Thoracic aorta (tissue), 2 donors: ENCODE measurements around the gene TPM3. TPM values are rescaled to one million over a fixed set of nuclear protein-coding genes. Genes with fewer than 3 reads are reported as not detected.

Experiments used
- ATAC-seq: fragments of 150-250 bp; one replicate; pipeline ENCODE4 v1.8.0; 2017; ENCODE audit warnings: low read depth; ENCODE audit not compliant: insufficient number of reproducible peaks, low FRiP score
- DNase-seq: peaks from one replicate; pipeline ENCODE4 v3.0.0-alpha.2; 2020; ENCODE audit warnings: low spot score
- H3K27ac ChIP-seq, 2 donors: fragments of 200-600 bp; sonication (generic); 1 replicate in 1 of 2; 2 replicates in 1 of 2; pipeline ENCODE4 v1.5.1; 2016; ENCODE audit warnings: mild to moderate bottlenecking in 2 of 2, moderate library complexity in 2 of 2
- H3K27me3 ChIP-seq: fragments of 200-600 bp; sonication (generic); replicated peaks from 2 replicates; pipeline ENCODE4 v1.6.0; 2016; ENCODE audit warnings: mild to moderate bottlenecking; ENCODE audit not compliant: insufficient read depth
- H3K36me3 ChIP-seq: fragments of 200-600 bp; sonication (generic); one replicate; pipeline ENCODE4 v1.5.1; 2016
- H3K4me1 ChIP-seq, 2 donors: fragments of 200-600 bp; sonication (generic); 1 replicate in 1 of 2; 2 replicates in 1 of 2; pipeline versions ENCODE4 v1.5.1 to v1.6.0; 2016; ENCODE audit warnings: low read depth in 2 of 2, mild to moderate bottlenecking in 1 of 2; ENCODE audit not compliant: control insufficient read depth in 1 of 2
- H3K4me3 ChIP-seq: fragments of 200-600 bp; sonication (generic); 2 replicates; pipeline ENCODE4 v1.5.1; 2016; ENCODE audit warnings: mild to moderate bottlenecking
- H3K9me3 ChIP-seq: fragments of 200-600 bp; sonication (generic); 2 replicates; pipeline ENCODE4 v1.5.1; 2016
- CTCF ChIP-seq: fragments of 200-600 bp; sonication (generic); IDR thresholded peaks from one replicate; pipeline ENCODE4 v1.5.1; 2019; ENCODE audit warnings: antibody characterized with exemption
- total RNA-seq, 2 donors: library from RNA; depleted of rRNA; stranded (reverse); fragments of >200 nt; gene quantifications; one replicate each; pipeline versions ENCODE4 v1.1.0 to v1.2.3, GENCODE V29; 2016

TPM3 gene
- total RNA-seq, 2 donors from 2014 or later: 146 to 331 TPM

- Histone ChIP-seq H3K4me1 (peaks cover 0 to 18% of the 10 kb centered on the region in 2 donors), H3K27ac (no peak overlapping the region), H3K9me3 (no peaks in the 10 kb centered on the region), H3K4me3 (no peak overlapping the region), H3K36me3 (no peaks in the 10 kb centered on the region), H3K27me3 (no peaks in the 10 kb centered on the region)
- no peak for ATAC-seq
- TF ChIP-seq CTCF: no peak
- DNase-seq: no peak
These were observed 1.4 kb downstream of the TPM3 start for GRCh38 chr1:154190550-154190949.

DNA sequence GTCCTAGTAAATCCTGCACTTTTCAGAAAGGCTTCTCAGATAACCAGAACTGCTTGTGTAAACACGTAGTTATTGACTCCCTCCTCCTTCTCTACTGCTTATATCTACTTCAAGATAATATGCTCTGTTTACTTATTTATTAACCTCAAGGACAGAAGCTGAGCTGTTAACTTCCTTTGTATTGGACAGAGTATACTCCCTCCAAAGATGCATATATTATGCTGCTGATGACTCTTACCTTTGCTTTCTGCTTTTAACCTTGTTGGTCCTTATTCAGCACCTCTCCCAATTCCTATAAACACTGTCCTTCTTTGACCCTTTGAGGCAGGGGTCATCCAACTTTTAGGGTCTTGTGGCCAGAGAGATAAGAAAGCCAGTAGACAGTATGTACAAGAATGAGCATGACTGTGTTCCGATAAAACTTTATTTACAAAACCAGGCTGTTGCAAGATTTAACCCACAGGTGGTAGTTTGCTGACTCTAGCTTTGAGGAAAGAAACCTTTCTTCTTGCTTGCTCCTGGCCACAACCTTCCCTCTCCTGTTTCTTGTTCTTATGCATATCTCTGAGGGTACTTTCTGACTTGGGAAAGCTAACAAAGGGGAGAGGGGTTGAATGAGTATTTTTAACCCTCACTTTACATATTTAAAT lies 4.9 kb downstream of the TPM3 start:
- no peak overlapping the region for H3K27ac ChIP-seq
- ATAC-seq (no peak), DNase-seq (no peak)
- no peak for TF ChIP-seq CTCF
- no peaks in the 10 kb centered on the region for H3K9me3 ChIP-seq
- H3K4me3 ChIP-seq: no peak overlapping the region
- H3K4me1 ChIP-seq: peaks cover 3 to 18% of the 10 kb centered on the region in 2 donors
- no peaks in the 10 kb centered on the region for H3K36me3 ChIP-seq
- no peaks in the 10 kb centered on the region for H3K27me3 ChIP-seq

DNA sequence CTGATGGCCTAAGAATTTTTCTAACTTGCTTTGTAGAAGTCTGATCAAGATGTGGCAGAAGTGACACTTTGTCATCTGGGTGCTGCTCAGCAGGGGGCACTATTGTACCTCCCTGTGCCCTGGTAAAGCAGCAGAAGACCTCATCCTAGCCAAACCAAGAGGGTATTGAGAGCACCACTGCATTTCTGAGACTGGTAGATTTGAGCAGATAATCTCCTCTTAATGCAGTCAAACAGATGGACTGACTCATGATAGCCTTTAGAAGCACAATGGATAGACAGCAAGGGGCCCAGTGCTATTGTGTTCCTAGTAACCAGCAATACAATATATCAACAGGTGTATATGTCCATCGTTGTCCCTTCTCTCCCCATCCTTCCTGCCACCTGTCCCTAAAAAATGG lies 5.7 kb downstream of the TPM3 start:
- no peaks in the 10 kb centered on the region for H3K27me3 ChIP-seq
- H3K4me1 ChIP-seq: peaks cover 7 to 23% of the 10 kb centered on the region in 2 donors
- no peak overlapping the region for H3K27ac ChIP-seq
- no peaks in the 10 kb centered on the region for H3K36me3 ChIP-seq
- H3K9me3 ChIP-seq: no peaks in the 10 kb centered on the region
- ATAC-seq: no peak
- DNase-seq: no peak
- H3K4me3 ChIP-seq: no peak overlapping the region
- TF ChIP-seq CTCF: no peak

DNA sequence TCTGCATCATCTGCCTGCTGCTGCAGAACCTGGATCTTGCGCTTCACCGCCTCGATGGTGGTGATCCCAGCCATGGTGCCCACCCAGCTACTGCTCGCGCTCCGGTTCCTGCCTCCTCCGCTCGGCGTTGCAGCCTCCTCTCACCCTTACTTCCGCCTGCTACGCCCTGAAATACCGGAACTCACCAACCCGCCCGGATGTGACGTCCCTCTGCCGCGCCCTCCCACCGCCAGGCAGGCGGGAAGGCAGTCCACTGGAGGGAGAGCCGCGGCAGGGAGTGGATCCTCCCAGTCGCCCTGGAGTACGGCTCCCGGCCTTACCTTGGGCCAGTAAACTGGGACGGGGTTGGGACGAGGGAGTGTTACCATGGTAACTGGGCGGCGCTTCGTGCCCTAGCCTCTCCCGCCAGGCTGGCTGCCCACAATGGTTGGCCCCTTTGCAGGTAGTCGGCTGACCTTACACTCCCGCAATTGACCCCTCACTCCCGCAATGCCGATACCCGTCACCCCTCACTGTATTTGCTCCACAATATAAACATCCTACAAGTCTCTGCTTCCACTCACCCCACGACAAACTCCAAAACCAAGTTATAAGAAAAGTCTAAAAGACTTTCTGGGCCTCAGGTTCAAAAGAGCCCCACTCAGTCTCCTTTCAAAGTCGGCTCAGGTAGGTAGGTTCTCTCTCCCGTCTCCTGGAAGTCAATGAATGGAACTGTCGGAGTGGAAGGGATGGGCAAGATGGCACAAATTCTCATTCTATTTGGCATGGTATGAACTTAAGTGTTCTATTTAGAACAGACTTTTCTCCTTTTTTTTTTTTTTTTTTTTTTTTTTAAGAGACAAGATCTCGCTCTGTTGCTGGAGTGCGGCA lies 8.6 kb downstream of the TPM3 start:
- no peak for TF ChIP-seq CTCF
- no peaks in the 10 kb centered on the region for H3K9me3 ChIP-seq
- H3K27me3 ChIP-seq: no peaks in the 10 kb centered on the region
- DNase-seq (peak; percentile 82), ATAC-seq (peak; percentile 84)
- peak overlapping the region; percentile 80 for H3K4me3 ChIP-seq
- peak overlapping the region; percentile 65 to 79 for H3K27ac ChIP-seq
- H3K4me1 ChIP-seq: peaks cover 31 to 40% of the 10 kb centered on the region in 2 donors
- no peaks in the 10 kb centered on the region for H3K36me3 ChIP-seq

DNA sequence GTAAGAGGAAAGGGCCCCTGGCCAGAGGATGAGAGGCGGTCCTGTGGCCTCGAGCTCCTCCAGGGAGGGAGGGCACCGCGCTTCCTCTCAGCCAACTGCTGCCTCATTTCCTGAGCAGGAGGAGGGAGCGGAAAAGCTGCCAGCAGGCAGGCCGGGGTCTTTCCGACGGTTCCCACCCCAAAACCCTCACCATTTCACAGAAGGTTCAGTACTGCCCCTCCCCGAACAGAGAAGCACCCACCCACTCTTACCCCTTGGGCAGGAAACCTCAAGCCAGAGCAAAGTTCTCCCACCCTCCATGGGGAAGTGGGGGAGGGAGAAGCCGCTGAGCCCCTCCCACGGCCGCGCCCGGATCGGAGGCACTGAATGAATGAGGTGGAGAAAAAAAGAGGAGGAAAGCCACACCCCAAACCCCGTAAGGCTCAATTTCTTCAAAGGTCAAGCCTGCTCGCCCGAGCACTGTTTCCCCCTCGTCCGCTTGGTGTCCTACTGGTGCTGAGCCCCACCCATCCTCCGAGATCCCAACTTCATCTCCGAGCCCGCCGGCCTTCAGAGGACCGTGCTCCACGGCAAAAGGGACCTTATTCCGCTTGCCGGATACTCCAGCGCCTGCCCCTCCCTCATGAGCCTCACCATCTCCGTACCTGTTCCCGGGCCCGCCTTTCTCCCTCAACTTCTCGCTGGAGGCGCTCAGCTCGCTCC lies 9.4 kb downstream of the TPM3 start:
- Histone ChIP-seq H3K36me3 (no peaks in the 10 kb centered on the region), H3K4me1 (peaks cover 37 to 48% of the 10 kb centered on the region in 2 donors), H3K9me3 (no peaks in the 10 kb centered on the region), H3K27me3 (no peaks in the 10 kb centered on the region), H3K4me3 (peak overlapping the region; percentile 80), H3K27ac (peak overlapping the region; percentile 65 to 79)
- DNase-seq (peak; percentile 36), ATAC-seq (peak; percentile 25)
- TF ChIP-seq CTCF: no peak
